Renal cortex interstitium (tissue), 11 donors: Measurements from ENCODE around the gene GJA4. TPM values are rescaled to one million over a fixed set of nuclear protein-coding genes. Genes with fewer than 3 reads are reported as not detected.
"Not testable (repeated sequence)": the region's sequence is repeated elsewhere in the genome, so short reads cannot be mapped to it uniquely, and the experiment has no call there.

Experiments used
- DNase-seq, 11 donors: peaks; one replicate each; pipeline ENCODE4 v3.0.0-alpha.2; 2013; ENCODE audit warnings: low read depth in 9 of 11, low spot score in 4 of 11; ENCODE audit errors: extremely low read depth in 1 of 11
- polyA plus RNA-seq, 3 donors: library from polyadenylated mRNA; unstranded; fragments of 120-200 nt; gene quantifications; one replicate each; pipeline ENCODE4 v1.2.1, GENCODE V29; 2013; ENCODE audit not compliant: insufficient read length in 3 of 3

The GJA4 gene
- polyA plus RNA-seq, 3 donors, result 12.5 to 18.6 (median 16.3) TPM

DNA sequence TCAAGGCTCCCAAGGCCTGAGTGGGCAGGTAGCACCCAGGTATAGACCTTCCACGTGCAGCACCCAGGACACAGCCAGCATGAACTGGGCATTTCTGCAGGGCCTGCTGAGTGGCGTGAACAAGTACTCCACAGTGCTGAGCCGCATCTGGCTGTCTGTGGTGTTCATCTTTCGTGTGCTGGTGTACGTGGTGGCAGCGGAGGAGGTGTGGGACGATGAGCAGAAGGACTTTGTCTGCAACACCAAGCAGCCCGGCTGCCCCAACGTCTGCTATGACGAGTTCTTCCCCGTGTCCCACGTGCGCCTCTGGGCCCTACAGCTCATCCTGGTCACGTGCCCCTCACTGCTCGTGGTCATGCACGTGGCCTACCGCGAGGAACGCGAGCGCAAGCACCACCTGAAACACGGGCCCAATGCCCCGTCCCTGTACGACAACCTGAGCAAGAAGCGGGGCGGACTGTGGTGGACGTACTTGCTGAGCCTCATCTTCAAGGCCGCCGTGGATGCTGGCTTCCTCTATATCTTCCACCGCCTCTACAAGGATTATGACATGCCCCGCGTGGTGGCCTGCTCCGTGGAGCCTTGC lies 31.5 kb upstream of the GJA4 start:
- no peak for DNase-seq

DNA sequence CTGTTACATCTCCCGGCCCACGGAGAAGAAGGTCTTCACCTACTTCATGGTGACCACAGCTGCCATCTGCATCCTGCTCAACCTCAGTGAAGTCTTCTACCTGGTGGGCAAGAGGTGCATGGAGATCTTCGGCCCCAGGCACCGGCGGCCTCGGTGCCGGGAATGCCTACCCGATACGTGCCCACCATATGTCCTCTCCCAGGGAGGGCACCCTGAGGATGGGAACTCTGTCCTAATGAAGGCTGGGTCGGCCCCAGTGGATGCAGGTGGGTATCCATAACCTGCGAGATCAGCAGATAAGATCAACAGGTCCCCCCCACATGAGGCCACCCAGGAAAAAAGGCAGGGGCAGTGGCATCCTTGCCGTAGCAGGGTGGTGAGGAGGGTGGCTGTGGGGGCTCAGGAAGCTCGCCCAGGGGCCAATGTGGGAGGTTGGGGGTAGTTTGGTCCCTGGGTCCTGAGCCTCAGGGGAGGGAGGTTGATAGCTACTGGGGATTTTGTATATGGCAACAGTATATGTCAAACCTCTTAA lies 31.0 kb upstream of the GJA4 start:
- DNase-seq, result no peak

DNA sequence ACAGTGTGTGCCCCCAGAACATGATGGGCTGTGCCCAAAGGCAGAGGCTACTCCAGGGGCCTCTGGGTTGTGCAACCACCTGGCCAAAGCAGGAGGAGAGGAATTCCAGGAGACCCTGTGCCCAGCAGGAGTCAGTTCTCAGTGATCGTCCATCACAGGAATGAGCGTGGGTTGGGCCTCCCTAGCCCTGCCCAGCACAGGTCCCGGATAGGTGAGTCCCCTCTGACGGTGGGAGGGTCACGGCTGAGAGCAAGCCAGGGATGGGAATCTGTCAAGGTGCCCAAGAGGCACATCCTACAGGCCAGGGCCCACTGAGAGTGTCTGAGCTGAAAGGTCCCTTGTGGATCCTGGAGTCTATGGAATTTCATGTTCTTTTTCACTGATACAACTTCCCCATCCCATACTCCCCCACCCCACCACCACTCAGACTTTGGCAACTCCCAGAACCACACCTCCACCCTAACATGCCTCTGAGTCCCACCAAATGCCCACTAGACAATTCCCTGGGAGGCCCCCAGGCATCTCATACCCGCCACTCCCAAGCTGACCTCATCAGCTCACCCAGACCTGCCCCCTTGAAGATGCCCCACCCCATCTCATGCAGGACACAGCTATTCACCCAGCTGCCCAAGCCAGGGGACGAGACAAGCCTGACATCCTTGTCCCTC lies 30.2 kb upstream of the GJA4 start:
- no peak for DNase-seq

DNA sequence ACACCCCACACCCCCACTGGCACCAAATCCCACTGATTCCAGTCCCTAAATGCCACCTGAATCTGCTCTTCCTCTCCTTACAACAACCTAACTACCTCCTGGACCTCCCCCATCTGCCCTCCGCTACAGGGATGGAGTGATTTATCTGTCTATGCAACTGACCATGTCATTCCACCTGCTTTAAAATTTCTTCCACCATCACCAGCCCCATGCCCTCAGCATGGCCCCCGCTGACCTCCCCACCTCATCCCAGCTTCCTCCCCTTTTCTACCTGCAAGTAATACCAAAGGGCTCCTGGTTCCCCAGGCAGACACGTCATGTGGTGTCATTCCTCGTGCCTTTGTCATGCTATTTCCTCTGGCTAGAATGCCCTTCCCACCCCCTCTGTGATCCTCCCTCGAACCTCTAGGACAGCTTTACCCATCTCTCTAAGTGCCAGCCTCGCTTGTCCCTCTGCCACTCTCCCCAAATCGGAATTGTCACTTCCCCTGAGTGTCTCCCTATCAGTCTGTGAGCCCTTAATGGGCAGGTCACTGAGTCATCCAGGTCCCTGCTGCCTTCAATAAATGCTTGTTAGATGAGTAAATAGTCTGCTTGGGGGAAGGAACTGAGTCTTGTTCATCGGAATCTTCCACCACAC lies 29.5 kb upstream of the GJA4 start:
- no peak for DNase-seq

DNA sequence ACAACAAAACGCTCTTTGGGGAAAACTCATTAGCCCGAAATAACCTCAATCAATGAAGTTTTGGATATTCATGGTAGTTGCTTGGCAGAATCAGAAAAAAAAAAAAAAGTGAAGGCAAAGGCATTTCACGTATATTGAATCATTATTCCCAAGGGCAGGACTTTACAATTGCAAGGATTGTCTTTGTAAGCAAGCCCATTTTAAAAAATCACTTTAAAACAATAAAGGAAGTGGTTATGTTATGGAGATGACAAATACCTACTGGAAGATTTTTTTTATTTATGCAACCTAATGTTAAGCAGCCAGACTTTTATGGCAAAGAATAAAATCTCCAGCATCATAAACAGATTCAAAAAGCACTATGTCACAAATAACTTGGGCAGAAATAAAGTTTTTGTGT lies 23.9 kb upstream of the GJA4 start:
- no peak for DNase-seq

DNA sequence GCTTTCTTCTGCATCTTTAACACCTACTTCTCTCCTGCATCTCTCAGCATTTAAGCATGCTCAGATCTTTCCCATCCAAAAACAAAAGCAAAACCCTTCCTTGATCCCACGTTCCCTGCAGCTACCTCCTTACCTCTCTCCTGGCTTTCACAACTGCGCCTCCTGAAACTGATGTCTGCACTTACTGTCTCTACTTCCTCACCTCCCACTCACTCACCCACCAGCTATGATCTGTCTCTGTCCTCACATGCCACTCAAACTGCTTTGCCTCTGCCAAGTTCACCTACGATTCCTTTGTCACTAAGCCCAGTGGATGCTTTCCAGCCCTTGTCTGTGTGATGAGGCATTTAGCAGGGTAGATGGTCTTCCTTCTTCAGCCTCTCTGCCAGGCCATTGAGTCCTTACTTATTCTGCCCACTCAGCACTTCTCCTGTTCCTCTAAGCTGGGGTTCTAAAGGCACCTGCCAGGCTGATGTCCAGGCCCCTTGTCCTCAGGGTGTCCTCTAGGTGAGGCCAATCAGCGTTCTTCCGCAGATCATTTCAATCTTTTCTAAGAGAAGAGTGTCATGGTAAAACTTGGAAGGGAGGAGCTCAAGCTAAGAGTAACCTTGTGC lies 21.8 kb upstream of the GJA4 start:
- no peak for DNase-seq

DNA sequence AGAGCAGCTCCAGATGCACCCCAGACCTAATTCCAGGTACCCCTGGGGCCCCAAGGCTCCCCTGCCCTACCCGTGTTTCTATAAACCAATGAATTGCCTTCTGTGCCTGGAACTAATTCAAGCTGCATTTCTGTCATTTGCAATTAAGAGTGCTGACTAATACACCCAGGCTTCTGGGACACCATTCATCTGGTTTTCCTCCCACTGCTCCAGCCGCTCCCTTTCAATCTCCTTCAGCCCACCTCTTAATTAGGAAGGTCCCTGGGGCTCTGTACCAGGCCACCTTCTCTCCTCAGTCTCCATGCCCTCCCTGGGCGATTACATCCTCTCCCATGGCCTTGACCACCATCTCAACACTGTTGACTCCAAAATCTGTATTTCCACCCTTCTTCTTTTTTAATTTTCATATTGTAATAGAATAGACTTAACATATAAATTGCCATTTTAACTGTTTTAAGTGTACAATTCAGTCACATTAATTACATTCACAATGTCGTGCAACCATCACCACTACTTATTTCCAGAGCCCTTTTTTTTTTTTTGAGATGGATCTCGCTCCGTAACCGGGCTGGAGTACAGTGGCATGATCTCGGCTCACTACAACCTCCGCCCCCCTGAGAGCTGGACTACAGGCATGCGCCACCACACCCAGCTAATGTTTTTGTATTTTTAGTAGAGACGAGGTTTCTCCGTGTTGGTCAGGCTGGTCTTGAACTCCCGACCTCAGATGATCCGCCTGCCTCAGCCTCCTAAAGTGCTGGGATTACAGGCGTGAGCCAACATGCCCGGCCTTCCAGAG lies 21.0 kb upstream of the GJA4 start:
- no peak for DNase-seq

DNA sequence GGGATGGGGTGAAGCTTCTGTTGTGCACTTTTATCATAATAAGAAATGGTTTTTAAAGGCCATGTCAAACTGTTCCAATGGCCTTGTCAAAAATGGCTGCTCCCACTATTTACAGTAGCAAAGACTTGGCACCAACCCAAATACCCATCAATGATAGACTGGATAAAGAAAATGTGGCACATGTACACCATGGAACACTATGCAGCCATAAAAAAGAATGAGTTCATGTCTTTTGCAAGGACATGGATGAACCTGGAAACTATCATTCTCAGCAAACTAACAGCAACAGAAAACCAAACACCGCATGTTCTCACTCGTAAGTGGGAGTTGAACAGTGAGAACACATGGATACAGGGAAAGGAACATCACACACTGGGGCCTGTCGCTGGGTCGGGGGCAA lies 19.7 kb upstream of the GJA4 start:
- not testable (repeated sequence) for DNase-seq

DNA sequence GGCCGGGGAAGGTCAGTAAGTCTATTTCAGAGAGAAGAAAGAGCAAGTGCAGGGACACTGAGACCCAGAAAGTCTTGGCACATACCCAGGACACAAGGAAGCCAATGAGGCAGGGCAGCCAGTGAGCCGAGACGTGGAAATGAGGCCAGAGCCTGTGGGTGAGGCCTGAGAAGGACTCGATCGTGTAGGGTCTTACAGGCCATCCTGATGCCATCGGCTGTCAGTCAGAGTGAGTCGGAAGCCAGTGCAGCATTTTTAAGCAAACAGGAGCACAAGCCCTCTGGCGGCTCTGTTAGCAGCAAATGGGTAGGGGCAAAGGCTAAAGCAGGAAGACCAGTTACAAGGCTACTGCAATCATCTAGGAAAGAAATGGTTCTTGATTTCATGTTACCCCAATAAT lies 17.8 kb upstream of the GJA4 start:
- DNase-seq, result no peak

DNA sequence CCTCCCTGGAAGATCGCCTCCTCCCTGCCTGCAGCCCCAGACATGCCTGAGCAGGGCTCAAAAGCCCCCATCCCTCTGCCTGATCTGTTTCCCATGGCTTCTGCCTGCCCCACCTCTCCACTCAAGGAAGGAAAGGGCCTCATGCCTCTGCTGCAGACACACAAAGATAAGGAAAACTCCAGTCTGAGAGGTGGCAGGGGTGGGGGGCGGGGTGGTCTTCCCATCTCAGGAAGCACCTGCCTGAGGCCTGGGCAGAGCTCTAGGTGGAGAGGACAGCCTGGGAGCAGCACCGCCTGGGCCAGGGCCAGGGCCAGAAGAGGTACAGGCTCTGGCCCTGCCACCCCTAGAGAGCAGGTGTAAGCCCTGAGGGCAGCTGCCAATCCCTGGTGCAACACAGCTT lies 15.9 kb upstream of the GJA4 start:
- no peak for DNase-seq

DNA sequence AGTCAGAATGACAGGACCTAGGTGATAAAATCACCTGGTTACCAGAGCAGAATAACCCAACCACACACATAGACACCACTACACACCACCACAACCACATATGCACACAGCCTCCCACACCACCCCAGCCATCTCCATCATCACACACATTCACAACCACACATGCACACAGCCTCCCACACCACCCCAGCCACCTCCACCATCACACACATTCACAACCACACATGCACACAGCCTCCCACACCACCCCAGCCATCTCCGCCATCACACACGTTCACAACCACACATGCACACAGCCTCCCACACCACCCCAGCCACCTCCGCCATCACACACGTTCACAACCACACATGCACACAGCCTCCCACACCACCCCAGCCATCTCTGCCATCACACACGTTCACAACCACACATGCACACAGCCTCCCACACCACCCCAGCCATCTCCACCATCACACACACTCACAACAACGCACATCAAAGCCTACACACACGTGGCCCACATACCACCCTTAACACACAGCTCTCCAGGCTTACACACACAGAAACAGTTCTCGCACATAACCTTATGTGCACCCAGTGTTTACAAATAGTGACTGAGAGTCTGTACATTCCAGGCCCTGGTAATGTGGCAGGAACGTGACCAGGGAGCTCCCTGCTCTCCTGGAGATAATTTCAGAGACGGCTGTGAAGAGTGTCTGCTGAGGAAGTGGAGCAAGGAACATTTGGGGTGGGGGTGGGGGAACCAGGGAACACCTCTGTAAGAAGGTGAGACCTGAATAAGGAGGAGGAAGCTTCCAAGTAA lies 15.1 kb upstream of the GJA4 start:
- no peak for DNase-seq

DNA sequence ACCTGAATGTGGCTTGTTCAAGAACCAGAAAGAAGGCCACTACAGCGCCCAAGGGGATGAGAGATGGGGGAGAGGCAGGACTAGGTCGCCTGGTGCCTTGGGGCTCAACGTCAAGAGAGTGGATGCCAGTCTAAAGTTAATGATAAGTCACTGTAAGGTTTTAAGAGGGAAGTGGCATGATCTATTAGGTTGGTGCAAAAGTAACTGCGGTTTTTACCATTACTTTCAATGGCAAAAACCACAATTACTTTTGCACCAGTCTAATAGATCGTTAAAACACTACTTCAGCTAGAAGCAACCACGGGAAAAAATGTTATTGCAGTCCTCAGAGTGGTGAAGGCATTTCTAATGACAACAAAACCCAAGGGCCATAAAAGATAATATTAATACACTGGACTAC lies 14.4 kb upstream of the GJA4 start:
- no peak for DNase-seq

DNA sequence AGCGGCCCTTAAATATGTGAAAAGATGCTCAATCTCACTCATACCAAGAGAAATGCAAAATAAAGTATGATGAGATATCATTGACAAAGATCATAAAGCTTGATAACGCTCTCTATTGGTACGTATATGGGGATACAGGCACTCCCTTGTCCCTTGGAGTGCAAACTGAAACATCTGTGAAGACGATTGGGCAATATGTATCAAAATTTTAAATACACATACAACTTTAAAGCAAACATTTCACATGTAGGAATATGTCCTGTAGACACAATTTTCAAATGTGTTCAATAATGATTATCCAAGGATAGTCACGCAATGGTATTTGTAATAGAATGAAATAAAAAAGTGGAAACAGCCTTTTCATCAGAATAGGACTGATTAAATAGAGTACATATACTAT lies 13.8 kb upstream of the GJA4 start:
- DNase-seq, result no peak

DNA sequence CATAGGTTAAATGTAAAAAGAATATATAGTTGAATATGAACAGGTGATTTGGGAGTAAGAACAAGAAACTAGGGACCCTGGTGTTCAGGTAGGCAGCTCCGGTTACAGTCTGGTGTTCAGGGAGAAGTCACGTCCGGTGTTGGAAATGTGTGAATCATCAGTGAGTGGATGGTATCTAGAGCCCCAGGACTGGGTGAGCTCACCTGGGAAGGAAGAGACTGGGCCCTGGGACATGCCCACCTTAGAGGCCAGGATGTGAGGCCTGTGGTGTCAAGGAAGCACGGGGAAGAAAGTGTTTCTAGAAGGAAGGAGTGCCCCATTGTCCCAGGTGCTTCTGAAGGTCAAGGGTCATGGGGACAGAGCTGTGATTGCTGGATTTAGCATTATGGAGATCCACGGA lies 13.3 kb upstream of the GJA4 start:
- no peak for DNase-seq

DNA sequence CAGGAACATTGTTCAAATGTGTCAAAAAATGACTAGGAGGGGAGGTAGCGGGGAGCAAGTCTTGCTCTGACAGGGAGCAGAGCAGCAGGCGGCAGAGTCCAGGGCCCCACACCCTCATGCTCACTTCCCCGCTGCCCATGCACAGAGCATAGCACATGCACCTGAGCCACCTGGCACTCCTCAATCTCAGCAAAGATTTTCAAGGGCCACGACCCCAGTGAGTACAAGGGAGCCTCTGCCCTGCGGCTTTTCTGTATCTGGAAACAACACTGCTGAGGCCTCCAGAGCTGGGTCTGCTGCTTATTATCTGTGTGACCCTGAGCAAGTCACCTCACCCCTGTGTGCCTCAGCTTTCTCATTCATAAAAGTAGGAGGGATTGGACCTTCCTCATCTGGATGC lies 12.8 kb upstream of the GJA4 start:
- no peak for DNase-seq

DNA sequence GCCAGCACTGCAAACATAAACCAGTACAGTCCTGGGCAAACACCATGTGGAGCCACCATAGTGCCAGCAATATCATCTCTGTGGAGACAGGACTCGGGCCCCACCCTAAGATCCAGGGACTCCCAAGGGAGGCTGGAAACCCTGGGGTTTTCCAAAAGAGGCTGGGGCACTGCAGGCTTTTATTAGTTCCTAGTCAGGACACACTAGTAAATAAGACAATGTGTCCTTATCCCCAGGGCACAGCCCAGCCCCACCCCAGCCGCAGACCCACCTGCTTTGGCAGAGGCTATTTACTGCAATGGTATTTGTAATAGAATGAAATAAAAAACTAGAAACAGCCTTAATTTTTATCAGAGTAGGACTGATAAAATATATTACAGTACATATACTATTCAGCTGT lies 12.3 kb upstream of the GJA4 start:
- DNase-seq, result no peak

DNA sequence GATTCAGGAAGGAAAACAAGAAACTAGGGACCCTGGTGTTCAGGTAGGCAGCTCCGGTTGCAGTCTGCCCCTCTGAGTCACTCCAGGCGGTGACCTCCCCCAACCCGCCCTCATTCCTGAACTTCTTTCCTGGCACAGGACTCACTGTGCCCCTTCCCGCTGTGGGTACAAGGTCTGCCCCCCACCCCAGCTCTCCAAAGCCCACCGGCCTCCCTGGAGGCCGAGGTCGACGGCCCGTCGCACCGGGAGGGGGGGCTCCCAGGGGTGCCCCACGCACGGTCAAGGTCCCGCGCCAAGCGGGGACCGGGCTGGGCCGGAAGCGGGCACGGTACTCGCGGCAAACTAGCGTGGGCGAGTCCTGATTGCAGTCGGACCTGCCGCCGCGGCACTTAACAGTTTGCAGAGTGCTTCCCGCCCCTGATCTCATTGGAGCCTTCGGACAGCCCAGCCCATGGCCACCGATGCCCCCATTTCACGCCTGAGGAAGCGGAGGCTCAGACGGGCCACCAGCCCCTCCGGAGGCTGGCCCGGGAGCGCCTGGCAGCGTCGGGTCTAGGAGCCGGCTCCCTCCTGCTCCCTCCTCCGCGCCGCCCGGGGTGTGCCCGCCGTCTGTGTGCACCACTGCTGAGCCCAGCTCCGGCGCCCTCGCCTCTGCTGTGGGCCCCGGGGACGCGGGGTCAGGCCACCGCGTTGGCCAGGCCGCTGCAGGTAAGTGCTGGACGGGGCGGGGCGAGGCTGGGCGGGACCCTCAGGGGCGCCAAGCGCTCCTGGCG lies 11.5 kb upstream of the GJA4 start, which contains the start of gene GJB3:
Gene GJB3 (plus strand): TSS at position 144 of the 773 bp plus-strand sequence. CDS start 3,549 bp downstream, outside the sequence.
- DNase-seq, result no peak
